Glutamatergic neuron (in vitro differentiated cells): Measurements from ENCODE around the gene AMY1B. TPM values are rescaled to one million over a fixed set of nuclear protein-coding genes. Genes with fewer than 3 reads are reported as not detected.
"Not testable (repeated sequence)": the region's sequence is repeated elsewhere in the genome, so short reads cannot be mapped to it uniquely, and the experiment has no call there.

ENCODE experiments used
- DNase-seq: peaks from one replicate; pipeline ENCODE4 v3.0.0; 2022
- H3K27ac Mint-ChIP-seq: one replicate; pipeline ENCODE4 v1.8.0; 2020; ENCODE audit warnings: mild to moderate bottlenecking, mixed read lengths, inconsistent platforms; ENCODE audit not compliant: unreplicated experiment
- H3K27me3 Mint-ChIP-seq: one replicate; pipeline ENCODE4 v1.8.0; 2020; ENCODE audit warnings: mild to moderate bottlenecking, moderate library complexity, mixed read lengths, inconsistent platforms; ENCODE audit not compliant: unreplicated experiment
- H3K36me3 Mint-ChIP-seq: one replicate; pipeline ENCODE4 v1.8.0; 2020; ENCODE audit warnings: mild to moderate bottlenecking, mixed read lengths, inconsistent platforms; ENCODE audit not compliant: unreplicated experiment
- H3K4me1 Mint-ChIP-seq: one replicate; pipeline ENCODE4 v1.8.0; 2020; ENCODE audit warnings: mild to moderate bottlenecking, low read depth, mixed read lengths, inconsistent platforms; ENCODE audit not compliant: unreplicated experiment
- H3K4me3 Mint-ChIP-seq: one replicate; pipeline ENCODE4 v1.8.0; 2020; ENCODE audit warnings: mild to moderate bottlenecking, mixed read lengths, inconsistent platforms; ENCODE audit not compliant: unreplicated experiment
- H3K9me3 Mint-ChIP-seq: one replicate; pipeline ENCODE4 v1.8.0; 2020; ENCODE audit warnings: mild to moderate bottlenecking, moderate library complexity, mixed read lengths, inconsistent platforms; ENCODE audit not compliant: unreplicated experiment
- long read RNA-seq: library from polyadenylated mRNA; unstranded; transcript quantifications from one replicate; pipeline ENCODE4 v2.0.0, GENCODE V29; 2020; ENCODE audit not compliant: unreplicated experiment
- total RNA-seq: library from RNA; stranded (reverse); fragmentation: NEBNext Ultra II Directional; extraction: Animal tissue kit (Norgen Biotek cat#: 25700); gene quantifications from one replicate; pipeline ENCODE4 v1.2.1, GENCODE V29; 2021; ENCODE audit not compliant: unreplicated experiment

The AMY1B gene
- total RNA-seq = not detected
- long read RNA-seq = 0 reads

DNA sequence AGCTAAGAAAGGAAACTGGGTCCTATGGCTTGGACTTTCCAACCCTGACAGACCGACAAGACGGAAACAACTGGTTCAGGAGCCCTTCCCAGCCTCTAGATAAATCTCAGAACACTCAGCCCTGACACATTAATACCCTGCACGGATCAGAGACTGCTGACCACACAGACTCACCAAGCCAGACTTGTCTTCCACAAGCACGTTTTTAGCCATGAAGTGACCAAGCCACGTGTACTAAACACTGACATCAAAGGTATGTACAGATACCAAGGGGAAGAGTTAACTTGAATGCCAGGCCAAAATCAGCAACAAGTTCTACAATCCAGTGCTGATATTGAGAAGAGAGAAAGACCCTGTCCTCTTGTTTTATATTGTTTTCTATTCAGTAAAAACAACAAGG lies at the start of gene AMY1B:
AMY1B (minus strand) TSS at position 101 of the 400 bp plus-strand sequence. CDS start 571 bp downstream, outside the sequence.
- not testable (repeated sequence) for DNase-seq, H3K27me3 Mint-ChIP-seq, H3K27ac Mint-ChIP-seq, H3K4me3 Mint-ChIP-seq, H3K4me1 Mint-ChIP-seq, H3K9me3 Mint-ChIP-seq, H3K36me3 Mint-ChIP-seq

DNA sequence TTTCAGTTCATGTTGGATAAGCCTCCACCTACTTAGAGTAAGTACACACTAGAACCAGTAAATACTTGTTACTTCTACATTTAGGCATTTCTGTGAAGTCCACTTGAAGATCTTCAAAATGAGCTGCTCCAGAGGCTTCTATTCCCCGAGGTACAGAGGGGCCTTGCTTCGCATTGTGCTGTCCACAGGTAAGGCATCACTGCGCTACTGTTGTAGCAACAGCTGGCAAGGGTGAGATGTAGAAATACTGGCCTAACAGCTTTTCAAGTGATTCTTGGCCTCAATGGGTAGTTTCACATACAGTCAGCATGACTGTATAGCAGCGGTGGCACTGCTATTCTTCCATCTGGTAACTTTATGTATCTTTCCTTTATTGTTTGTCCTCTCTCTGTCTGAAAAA lies 49.0 kb upstream of the AMY1B start:
- not testable (repeated sequence) for H3K27ac Mint-ChIP-seq, H3K36me3 Mint-ChIP-seq, DNase-seq, H3K9me3 Mint-ChIP-seq, H3K27me3 Mint-ChIP-seq, H3K4me1 Mint-ChIP-seq, H3K4me3 Mint-ChIP-seq

DNA sequence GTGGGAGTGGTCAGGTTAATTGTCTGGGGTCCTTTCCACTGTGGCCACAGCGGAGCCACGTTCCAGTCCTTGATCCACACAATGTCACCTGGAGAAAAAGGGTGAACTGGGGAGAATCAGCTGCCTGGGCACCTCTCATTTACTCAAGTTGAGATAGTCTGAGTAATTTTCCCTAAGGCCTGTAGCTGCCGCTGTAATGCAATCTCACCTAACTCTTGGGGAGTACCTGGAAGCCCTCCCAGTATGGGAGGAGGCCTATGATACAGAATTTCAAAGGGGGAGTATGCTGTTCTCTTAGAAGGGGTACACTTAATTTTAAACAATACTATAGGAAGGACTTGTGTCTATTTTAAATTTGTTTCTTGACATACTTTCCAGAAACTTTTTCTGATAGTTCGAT lies 48.4 kb upstream of the AMY1B start:
- H3K9me3 Mint-ChIP-seq, H3K36me3 Mint-ChIP-seq, DNase-seq, H3K4me3 Mint-ChIP-seq, H3K4me1 Mint-ChIP-seq, H3K27me3 Mint-ChIP-seq, H3K27ac Mint-ChIP-seq: not testable (repeated sequence)

DNA sequence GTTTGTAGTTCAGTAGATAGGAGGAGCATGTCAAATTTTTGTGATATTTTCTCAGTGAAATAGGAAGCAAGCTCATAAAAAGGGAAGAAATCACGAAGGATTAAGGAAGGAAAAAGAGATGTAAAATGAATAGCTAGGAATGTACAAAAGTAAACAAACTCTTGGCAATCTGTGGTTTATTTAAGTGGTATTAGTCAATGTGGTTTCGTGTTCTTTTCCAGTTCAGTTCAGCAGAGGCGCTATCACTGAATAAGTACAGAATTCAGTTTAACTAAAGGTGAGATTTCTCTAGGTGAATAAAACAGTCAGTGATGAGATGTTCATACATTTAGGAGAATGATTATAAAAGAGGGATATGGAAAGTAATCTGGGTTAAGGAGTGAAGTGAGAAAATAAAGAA lies 42.0 kb upstream of the AMY1B start:
- DNase-seq, H3K36me3 Mint-ChIP-seq, H3K9me3 Mint-ChIP-seq, H3K4me1 Mint-ChIP-seq, H3K4me3 Mint-ChIP-seq, H3K27me3 Mint-ChIP-seq, H3K27ac Mint-ChIP-seq: not testable (repeated sequence)

DNA sequence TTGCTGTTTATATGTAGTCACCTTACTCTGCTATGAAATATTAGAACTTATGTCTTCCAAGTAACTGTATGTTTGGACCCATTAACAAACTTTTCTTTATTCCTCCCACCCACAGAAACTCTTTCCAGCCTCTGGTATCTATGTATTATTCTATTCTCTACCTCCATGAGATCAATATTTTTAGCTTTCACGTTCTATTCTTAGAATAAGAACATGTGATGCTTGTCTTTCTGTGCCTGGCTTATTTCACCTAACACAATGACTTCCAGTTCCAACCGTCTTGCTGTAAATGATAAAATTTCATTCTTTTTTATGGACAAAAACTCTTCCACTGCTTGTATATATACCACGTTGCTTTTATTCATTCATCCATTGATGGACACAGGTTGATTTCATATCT lies 39.3 kb upstream of the AMY1B start:
- H3K27ac Mint-ChIP-seq, H3K9me3 Mint-ChIP-seq, H3K27me3 Mint-ChIP-seq, H3K4me1 Mint-ChIP-seq, DNase-seq, H3K4me3 Mint-ChIP-seq, H3K36me3 Mint-ChIP-seq: not testable (repeated sequence)

DNA sequence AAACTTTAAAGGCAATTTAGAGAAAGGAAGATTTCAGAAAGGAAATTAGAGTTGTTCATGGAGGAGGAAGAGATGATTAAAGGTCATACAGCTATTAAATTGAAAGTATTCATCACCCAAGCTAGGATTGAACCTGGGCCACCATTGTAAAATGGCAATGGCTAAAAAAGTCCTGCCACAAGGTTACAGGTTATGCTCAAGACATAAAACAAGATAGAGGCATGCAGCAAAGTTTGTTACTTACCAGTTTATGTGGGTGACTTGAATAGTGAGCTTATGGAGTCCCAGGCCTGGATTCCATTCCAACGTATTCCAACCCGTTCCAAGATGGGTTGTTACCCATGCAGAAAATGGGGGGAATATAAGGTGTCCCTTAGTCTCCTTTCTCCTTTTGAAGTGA lies 25.5 kb upstream of the AMY1B start:
- not testable (repeated sequence) for DNase-seq, H3K27ac Mint-ChIP-seq, H3K27me3 Mint-ChIP-seq, H3K4me3 Mint-ChIP-seq, H3K36me3 Mint-ChIP-seq, H3K4me1 Mint-ChIP-seq, H3K9me3 Mint-ChIP-seq

DNA sequence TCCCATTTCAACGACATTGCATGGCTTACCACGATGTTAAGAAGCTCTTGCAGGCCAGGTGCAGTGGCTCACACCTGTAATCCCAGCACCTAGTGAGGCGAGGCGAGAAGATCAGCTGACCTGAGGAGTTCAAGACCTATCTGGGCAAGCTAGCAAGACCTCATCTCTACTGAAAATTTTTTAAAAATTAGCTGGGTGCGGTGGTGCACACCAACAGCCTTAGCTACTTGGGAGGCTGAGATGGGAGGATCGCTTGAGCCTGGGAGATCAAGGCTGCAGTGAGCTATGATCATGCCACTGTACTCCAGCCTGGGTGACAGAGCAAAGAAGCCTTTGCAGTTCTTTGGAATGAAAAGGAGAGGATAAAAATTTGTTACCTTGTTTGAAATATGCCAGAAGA lies 21.4 kb upstream of the AMY1B start:
- H3K36me3 Mint-ChIP-seq, H3K9me3 Mint-ChIP-seq, DNase-seq, H3K27ac Mint-ChIP-seq, H3K27me3 Mint-ChIP-seq, H3K4me1 Mint-ChIP-seq, H3K4me3 Mint-ChIP-seq: not testable (repeated sequence)

DNA sequence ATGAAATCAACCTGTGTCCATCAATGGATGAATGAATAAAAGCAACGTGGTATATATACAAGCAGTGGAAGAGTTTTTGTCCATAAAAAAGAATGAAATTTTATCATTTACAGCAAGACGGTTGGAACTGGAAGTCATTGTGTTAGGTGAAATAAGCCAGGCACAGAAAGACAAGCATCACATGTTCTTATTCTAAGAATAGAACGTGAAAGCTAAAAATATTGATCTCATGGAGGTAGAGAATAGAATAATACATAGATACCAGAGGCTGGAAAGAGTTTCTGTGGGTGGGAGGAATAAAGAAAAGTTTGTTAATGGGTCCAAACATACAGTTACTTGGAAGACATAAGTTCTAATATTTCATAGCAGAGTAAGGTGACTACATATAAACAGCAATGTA lies 14.4 kb upstream of the AMY1B start:
- H3K36me3 Mint-ChIP-seq, DNase-seq, H3K9me3 Mint-ChIP-seq, H3K4me3 Mint-ChIP-seq, H3K27ac Mint-ChIP-seq, H3K4me1 Mint-ChIP-seq, H3K27me3 Mint-ChIP-seq: not testable (repeated sequence)

DNA sequence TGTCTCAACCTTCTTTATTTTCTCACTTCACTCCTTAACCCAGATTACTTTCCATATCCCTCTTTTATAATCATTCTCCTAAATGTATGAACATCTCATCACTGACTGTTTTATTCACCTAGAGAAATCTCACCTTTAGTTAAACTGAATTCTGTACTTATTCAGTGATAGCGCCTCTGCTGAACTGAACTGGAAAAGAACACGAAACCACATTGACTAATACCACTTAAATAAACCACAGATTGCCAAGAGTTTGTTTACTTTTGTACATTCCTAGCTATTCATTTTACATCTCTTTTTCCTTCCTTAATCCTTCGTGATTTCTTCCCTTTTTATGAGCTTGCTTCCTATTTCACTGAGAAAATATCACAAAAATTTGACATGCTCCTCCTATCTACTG lies 11.7 kb upstream of the AMY1B start:
- H3K27ac Mint-ChIP-seq, H3K9me3 Mint-ChIP-seq, DNase-seq, H3K27me3 Mint-ChIP-seq, H3K4me3 Mint-ChIP-seq, H3K36me3 Mint-ChIP-seq, H3K4me1 Mint-ChIP-seq: not testable (repeated sequence)

DNA sequence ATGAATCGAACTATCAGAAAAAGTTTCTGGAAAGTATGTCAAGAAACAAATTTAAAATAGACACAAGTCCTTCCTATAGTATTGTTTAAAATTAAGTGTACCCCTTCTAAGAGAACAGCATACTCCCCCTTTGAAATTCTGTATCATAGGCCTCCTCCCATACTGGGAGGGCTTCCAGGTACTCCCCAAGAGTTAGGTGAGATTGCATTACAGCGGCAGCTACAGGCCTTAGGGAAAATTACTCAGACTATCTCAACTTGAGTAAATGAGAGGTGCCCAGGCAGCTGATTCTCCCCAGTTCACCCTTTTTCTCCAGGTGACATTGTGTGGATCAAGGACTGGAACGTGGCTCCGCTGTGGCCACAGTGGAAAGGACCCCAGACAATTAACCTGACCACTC lies 5.2 kb upstream of the AMY1B start:
- DNase-seq, H3K27me3 Mint-ChIP-seq, H3K36me3 Mint-ChIP-seq, H3K4me3 Mint-ChIP-seq, H3K27ac Mint-ChIP-seq, H3K9me3 Mint-ChIP-seq, H3K4me1 Mint-ChIP-seq: not testable (repeated sequence)

DNA sequence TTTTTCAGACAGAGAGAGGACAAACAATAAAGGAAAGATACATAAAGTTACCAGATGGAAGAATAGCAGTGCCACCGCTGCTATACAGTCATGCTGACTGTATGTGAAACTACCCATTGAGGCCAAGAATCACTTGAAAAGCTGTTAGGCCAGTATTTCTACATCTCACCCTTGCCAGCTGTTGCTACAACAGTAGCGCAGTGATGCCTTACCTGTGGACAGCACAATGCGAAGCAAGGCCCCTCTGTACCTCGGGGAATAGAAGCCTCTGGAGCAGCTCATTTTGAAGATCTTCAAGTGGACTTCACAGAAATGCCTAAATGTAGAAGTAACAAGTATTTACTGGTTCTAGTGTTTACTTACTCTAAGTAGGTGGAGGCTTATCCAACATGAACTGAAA lies 4.7 kb upstream of the AMY1B start:
- DNase-seq, H3K4me1 Mint-ChIP-seq, H3K27me3 Mint-ChIP-seq, H3K27ac Mint-ChIP-seq, H3K9me3 Mint-ChIP-seq, H3K4me3 Mint-ChIP-seq, H3K36me3 Mint-ChIP-seq: not testable (repeated sequence)

DNA sequence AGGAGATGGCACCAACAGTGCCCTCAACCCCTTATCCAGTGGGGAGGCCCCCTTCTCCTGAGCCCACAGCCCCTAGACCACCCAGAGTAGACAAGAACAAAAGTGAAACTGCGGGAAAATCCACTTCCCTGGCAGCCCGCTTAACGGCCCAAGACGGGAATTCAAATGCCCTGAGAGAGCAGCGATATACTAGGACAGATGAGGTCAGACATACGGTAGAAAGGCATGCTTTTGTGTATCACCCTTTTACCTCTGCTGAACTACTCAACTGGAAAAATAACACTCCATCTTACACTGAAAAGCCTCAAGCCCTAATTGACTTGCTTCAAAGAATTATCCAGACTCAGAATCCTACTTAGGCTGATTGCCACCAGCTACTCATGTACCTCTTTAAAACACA lies 1.4 kb upstream of the AMY1B start:
- H3K36me3 Mint-ChIP-seq, H3K27ac Mint-ChIP-seq, H3K9me3 Mint-ChIP-seq, DNase-seq, H3K27me3 Mint-ChIP-seq, H3K4me1 Mint-ChIP-seq, H3K4me3 Mint-ChIP-seq: not testable (repeated sequence)

DNA sequence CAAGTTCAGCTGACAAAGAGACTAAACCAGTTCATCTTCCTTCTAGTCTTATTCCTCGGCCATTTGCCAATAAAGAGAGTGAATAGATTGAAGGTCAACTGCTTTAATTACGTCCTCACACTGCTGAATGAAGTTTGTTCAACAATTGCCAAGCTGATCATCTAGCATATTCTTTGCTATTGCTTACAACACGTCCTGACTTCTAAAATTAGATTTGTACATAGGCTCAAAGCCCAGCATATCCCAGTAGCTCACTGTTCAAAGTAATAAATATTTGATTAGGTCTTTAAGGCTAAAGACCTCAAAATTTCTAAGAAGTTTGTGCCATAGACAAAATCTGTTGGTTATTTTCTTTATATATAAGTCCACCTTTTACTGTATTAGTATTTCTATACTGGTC lies 19.7 kb downstream of the AMY1B start:
- not testable (repeated sequence) for H3K4me3 Mint-ChIP-seq, DNase-seq, H3K4me1 Mint-ChIP-seq, H3K27me3 Mint-ChIP-seq, H3K9me3 Mint-ChIP-seq, H3K27ac Mint-ChIP-seq, H3K36me3 Mint-ChIP-seq
